GM21576 (cell line): ENCODE results near the gene PPAT.
"Not testable (repeated sequence)": the region's sequence is repeated elsewhere in the genome, so short reads cannot be mapped to it uniquely, and the experiment has no call there.

Source experiments
- ATAC-seq: cut with Tn5 transposase; IDR thresholded peaks from one replicate; pipeline ENCODE4 v1.9.1; 2021; ENCODE audit warnings: mild to moderate bottlenecking, moderate library complexity; ENCODE audit not compliant: unreplicated experiment

The PPAT gene

DNA sequence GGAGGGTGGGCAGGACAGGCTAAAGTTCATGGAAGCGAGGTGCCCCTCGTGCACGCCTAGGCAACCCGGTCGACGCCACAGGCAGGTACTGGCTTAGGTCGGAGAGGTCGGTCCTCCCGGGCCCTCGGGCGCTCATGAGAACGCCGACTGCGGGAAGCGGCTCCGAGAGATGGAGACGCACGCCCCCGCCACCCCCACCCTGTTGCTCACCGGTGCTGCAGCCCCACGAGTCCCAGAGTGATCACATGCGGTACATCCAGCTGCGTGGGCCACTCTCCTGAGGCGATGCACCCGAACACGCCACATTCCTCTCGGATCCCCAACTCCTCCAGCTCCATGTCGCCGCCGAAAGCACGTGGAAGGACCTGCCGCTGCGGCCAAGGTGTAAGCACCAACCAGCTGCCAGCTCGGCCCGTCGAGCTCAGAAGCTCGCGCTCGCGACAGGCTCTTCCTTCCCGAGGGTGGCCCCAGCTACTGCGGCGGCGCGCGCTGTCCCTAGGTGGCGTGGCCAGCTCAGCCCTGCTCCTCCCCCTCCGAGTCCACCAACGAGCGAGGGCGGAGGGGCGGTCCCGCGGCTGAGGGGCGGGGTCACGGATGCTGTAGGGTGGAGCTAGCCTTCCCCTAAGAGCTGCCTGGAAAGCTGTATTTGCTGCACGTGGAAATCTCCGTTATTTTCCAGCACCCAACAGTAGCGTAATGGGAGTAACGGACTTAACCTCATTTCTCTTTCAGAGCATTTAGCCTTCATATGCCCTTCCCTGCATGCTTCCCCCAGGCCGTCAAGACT is at the start of gene PPAT:
PPAT (minus strand) TSS at position 476 of the 787 bp plus-strand sequence; CDS start at position 338, 138 bp downstream.
- ATAC-seq, result peak; percentile 76

DNA sequence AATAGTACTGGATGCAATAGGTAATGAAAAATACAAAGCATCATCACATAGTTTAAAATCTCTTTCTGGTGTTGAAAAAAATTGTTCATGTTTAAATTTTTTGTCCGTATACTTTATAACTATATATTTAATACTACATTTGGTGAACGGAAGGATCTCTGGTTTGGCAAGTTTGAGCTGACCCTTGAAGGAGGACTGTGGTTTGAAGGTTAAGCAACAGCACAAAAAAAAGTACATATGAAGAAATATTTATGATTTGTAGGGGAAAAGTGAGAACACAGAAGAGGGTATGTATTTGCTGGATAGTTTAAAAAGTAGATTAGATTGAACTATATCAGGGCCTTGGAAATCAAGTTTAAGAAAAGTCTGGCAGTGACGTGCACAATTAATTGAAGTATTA is 45.3 kb upstream of the PPAT start:
- no peak for ATAC-seq

DNA sequence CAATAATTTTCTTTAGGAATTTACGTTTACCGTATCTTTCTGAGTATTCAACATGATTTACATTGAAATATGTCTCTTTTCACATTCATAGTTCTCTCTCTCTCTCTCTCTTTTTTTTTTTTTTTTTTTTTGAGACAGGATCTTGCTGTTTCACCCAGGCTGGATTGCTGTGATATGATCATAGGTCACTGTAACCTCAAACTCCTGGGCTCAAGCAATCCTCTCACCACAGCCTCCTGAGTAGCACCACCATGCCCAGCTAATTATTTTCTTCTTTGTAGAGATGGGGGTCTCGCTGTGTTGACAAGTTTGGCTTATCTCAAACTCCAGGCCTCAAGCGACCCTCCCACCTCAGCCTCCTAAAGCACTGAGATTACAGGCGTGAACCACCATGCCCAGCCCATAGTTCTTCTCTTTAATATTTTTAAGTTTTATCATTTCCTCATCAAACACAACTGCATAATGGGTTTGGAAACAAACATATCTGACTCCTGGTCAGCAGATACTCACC is 41.8 kb upstream of the PPAT start:
- ATAC-seq, result no peak

DNA sequence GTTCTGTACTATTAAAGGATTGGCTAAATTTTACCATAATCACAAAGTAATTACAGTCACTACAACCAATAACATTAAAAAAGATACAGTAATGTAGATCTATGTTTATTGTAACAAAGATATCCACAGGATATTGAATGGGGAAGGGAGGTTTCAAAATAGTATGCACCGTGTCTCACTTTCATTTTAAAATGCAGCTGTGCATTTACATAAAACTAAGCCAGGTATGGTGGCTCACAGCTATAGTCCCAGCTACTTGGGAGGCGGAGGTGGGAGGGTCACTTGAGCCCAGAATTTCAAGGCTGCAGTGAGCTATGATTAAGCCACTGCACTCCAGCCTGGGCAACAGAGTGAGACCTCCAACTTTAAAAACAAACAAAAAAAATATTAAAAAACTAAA is 40.5 kb upstream of the PPAT start:
- peak; percentile 94 for ATAC-seq

DNA sequence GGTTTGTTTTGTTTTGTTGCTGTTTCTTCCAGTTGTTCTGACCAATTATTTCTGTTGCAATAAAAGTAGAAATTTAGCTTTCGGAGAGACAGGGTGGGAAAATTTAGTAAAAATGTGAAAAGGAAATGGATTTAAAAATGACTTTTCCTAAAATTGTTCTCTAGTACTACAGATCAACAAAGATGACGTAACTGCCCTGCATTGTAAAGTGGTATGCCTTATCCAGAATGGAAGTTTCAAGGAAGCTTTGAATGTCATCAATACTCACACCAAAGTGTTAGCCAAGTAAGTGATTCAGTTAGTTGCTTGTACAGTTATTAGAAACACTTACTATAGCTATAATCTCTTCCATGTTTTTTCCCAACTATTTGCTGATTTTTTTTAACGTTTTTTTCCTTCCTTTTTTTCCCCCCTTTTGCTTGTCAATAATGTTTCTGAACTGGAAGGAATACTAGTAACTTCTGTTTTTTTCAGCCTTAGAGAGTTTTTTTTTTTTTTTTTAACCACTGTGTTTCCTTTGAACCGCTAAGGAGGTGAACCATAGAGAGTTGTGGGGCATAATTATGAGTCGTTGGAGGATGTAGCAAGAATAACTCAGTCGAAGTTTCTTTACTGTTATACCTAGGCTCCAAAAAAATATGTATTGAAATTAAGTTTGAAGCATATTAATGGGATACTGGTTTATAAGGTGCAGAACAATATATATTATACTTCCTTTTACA is 34.2 kb upstream of the PPAT start:
- ATAC-seq, result no peak

DNA sequence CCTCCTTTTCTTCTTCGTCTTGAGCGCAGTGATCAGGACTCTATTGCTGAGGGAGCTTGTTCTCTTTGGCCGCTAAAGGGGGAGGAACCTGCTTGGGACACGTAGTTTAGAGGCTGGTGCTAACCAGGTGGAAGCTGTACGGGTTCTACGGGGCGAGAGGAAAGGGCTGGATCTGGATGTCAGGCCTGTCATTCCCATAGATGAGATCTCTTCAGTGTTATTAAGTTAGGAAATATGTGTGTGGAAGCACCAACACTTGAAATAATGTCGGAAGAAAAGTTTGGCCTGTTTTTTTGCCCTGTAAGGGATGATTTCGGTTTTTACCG is 32.6 kb upstream of the PPAT start:
- ATAC-seq, result peak; percentile 53

DNA sequence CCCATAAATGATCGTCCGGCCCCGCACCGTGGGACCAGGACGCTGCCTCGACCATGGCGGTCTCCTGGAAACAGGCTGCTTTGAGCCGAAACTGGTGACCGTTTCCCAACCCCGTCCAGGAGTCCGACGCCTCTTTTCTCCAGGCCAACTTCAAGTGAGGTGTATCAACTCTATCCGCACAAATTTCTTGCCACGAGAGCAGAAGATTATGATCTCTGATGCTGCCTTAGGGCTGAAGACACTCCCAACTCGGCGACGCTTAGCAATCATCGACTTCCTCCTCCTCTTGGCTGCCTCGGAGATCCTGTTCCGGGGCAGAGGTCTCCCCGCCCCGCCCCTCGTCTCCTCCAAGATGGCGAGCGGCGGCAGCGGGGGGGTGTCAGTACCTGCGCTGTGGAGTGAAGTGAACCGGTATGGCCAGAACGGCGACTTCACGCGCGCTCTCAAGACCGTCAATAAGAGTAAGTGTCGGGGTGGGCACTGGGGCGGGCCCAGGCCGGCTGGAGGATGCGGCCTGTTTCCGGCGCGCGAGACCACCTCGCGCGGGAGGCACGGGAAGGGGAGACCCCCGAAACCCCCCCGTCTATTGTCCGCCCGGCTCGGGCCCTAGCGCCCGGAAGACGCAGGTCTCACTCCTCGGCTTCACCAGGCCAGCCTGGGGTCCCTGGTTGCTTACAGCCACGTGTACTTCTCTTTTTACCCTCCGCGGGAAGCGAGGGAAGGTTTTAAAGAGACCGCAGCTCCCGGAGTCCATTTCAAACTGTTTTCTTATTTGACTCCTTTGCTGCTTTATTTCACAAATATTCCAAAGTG is 32.1 kb upstream of the PPAT start, which contains the start of gene SRP72:
SRP72 (plus strand) TSS at position 334 of the 813 bp plus-strand sequence; CDS start at position 353, 19 bp downstream.
- peak; percentile 90 for ATAC-seq

DNA sequence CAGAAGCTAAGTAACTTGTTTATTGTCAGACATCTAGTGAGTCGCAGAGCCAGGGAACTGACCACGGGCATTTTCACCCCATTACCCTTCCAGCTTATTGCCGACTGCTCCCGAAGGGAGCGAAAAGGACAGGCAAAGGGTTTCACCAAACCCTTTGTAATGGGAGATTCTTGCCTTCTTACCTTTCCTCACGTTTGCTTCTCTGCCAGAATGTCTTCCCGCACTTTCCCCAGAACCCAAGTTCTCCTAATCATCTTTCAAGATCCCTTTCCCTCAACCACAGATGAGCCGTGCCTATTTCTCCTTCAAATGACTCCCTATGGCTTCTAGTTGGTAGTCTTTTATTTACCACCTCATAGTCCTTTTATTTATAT is 31.5 kb upstream of the PPAT start:
- ATAC-seq, result no peak

DNA sequence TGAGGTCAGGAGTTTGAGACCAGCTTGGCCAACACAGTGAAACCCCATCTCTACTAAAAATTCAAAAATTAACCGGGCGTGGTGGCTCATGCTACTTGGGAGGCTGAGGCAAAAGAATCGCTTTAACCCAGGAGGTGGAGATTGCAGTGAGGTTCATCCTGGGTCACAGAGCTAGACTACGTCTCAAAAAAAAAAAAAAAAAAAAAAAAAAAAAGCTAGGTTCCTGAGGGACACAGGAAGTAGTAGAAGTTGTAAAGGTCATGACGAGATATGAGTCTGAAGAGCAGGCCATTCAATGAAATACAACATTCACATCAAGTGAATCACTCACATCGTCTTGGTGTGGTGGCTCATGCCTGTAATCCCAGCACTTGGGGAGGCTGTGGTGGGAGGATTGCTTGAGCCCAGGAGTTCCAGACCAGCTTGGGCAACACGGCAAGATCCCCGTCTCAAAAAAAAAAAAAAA is 30.9 kb upstream of the PPAT start:
- not testable (repeated sequence) for ATAC-seq

DNA sequence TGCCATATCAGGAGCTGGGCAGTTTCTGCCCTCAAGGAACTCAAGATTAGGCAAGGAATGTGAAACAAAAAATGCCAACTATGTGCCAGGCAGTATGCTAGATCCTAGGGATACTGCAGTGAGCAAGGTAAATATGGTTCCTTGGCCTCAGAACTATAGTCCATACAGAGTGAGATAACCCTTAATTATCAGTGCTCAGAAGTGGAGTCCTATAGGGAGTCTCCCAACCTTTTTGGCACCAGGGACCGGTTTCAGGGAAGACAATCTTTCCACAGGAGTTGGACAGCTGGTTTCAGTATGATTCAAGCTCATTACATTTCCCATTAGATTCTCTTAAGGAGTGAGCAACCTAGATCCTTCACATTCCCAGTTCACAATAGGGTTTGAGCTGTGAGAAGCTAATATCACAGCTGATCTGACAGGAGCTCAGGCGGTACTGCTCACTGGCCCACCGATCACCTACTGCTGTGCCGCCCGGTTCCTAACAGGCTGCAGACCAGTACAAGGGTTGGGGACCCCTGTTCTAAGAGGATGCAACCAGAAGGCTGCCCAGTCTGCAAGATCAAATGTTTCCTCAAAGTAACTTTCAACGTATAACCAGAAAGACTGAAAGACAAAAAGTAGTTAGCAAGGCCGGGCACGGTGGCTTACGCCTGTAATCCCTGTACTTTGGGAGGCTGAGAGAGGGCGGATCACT is 30.3 kb upstream of the PPAT start:
- no peak for ATAC-seq

DNA sequence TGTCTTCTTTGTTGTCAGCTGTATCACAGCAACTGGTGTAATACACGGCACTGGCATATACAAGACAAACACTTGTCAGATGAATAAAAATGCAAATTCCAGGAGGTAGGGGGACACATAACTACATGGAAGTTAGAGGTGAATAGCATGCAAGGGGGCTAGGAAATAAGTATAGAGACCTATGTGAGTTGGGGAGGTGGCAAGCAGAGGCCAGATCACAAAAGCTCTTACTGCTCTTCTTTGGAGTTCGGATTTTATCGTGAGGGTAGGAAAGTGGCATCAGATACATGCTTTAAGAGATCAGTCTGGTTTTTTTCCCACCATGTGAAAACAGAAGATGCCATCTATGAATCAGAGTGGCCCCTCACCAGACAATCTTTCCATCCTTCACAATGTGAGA is 29.2 kb upstream of the PPAT start:
- no peak for ATAC-seq

DNA sequence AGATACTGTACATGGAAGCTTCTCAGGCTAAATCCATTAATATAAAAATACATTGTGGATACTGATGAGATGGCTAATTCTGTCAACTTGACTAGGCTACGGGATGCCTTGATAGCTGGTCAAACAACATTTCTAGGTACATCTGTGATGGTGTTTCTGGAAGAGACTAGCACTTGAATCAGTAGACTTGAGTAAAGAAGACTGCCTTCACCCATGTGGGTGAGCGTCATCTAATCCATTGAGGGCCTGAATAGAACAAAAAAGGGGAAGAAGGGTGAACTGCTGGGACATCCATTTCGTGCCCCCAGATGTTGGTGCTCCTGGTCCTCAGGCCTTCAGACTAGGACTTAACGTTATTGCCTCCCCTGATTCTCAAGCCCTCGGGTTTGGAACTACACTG is 28.3 kb upstream of the PPAT start:
- ATAC-seq, result no peak

DNA sequence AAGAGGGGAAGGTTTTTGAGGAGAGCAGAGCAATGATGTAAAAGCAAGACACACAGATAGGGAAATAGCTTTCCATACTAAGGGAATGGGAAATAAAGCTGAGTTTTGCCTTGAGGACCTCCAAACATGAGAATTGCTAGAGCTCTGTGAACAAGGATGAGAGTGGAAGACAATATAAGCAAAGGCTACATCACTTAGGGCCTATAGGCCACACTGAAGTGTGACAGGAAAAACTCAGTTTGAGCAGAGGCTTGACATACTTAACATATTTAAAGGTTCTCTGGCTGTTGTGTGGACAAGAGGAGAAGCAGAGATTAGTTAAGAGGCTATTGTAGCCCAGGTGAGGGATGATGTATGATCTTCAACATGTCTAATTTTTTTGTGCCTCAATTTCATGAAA is 26.7 kb upstream of the PPAT start:
- ATAC-seq, result no peak

DNA sequence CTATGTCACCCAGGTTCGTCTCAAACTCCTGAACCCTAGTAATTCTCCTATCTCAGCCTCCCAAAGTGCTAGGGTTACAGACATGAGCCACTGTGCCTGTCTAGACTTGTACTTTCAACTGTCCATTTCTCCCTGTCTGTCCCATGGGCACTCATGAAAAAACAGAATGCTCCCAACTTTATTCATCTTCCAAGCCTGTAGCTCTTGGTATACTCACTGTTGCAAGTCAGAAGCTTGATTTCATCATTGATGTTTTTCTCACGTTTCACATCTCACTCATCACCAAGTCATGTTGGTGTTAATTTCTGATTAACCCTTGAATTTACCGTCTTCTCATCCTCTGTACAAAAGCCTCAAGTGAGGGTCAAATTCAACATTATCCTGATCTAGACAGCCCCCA is 24.7 kb upstream of the PPAT start:
- ATAC-seq, result no peak

DNA sequence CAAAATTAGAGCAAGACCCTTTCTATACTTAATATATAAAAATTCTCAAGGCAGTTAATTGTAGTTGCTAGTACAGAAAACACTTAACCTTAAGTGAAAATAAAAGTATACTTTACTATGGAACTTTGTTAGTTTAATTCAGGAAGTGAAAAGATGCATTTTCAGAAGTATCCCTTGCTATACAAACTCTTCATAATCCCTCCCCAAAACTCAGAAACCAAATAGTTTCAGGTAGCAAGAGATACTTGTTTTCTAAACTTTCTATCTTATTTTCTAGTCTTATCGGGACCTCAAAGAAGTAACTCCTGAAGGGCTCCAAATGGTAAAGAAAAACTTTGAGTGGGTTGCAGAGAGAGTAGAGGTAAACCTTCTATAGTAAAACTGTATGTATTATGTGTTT is 14.9 kb upstream of the PPAT start:
- peak; percentile 52 for ATAC-seq

DNA sequence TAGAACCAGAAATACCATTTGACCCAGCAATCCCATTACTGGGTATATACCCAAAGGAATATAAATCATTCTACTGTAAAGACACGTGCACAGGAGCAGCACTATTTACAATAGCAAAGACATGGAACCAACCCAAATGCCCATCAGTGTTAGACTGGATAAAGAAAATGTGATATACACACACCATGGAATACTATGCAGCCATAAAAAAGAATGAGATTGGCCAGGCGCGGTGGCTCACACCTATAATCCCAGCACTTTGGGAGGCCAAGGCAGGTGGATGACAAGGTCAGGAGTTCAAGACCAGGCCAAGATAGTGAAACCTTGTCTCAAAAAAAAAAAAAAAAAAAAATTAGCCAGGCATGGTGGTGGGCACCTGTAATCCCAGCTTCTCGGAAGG is 14.1 kb upstream of the PPAT start:
- ATAC-seq, result not testable (repeated sequence)

DNA sequence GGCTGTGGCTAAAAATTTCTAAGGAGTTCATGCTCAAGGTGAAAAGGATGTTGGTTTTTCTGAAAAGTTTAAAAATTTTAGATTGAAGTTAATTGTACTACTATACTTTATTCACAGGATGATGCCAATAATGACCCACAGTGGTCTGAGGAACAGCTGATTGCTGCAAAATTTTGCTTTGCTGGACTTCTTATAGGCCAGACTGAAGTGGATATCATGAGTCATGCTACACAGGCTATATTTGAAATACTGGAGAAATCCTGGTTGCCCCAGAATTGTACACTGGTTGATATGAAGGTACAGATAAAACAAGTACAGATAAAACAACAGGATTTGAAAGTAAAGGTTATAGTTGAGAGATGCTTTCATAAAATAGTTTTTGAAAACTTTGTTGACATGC is 12.9 kb upstream of the PPAT start:
- ATAC-seq, result no peak

DNA sequence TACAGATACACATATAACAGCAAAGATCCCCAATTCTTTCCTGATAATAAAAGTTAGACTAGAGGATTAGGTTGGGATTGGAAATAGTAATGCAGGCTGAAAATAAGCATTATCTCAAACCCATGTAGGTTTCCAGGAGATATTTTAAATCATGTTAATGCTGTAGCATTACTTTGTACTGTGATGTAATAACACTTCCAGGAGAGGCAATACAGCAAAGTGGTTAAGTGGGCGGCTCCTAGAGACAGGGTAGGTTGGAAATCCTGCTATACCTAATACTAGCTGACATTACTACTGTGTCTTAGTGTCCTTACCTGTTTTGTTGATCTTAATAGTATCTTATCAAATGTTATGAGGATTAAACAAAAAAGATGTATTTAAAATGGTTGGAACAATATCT is 10.3 kb upstream of the PPAT start:
- no peak for ATAC-seq

DNA sequence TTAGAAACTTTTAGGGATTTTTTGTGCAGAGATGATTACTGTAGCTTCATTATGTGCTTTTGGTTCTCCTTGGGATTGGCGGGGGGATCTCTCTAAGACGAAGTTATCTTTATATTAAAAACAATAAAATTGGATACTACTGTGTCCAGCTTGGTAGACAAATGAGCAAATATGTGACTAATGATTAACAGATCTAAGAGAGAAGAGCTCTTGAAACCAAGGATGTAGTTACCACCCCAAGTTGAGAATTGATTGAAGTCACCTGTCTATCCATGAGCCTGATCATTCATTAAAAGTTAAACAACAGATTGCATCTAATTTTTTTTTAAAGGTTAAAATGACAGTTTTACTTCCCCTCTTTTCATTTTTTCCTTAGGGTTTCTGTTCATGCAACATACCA is 9.3 kb upstream of the PPAT start:
- ATAC-seq, result no peak

DNA sequence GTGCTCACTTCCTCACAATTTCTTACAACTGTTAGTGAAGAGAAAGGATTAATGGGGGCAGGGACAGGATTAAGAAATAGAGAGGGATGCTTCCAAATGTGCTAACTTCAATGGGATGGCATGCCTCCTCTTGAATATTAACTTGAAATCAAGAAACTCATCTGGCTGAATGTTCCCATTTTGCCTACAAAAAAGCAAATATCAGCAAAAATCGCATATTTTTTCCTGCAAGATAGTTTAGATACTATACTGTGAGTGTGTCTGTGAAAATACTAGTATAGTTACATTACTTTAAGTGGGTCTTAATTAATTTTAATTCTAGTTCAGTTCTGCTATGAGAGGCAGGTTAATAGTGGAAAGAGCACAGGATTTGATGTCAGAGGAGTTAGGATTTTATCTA is 5.6 kb upstream of the PPAT start:
- no peak for ATAC-seq

DNA sequence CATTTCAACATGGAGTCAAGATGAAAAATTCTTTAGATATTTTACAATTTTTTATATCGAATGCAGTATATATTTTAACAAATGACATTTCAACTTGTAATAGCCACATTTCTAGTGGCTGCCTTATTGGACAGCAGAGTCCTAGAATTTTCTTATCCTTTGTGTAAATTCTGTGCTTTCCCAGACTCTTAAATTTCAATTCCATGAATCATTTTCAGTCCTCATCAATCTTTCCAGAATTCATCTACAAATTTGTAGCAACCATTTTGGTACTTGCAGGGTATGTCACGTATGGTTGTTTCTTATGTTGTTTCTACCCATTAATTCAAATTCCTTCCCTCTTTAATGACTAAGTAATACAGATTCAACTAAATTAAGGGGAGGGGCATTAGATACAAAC is 3.4 kb upstream of the PPAT start:
- no peak for ATAC-seq
